Measurements from ENCODE around the gene HIPK4. TPM values are rescaled to one million over a fixed set of nuclear protein-coding genes. Genes with fewer than 3 reads are reported as not detected.

HIPK4 gene
- total RNA-seq, 2 donors from 2014 or later = not detected

- Histone ChIP-seq H3K27me3 (no peaks in the 10 kb centered on the region), H3K9me3 (no peaks in the 10 kb centered on the region), H3K4me1 (no peaks in the 10 kb centered on the region), H3K27ac (no peak overlapping the region), H3K36me3 (replicated peaks in 1 of 2; ENCODE audit: insufficient read depth in 1 of 2, low read depth in 2 of 2) (no peaks in the 10 kb centered on the region), H3K4me3 (no peak overlapping the region)
- TF ChIP-seq POLR2A (IDR thresholded peaks at IDR 0.05) = no peak
- no peak for TF ChIP-seq CTCF (IDR thresholded peaks at IDR 0.05)
- DNase-seq (no peak), ATAC-seq (no peak)
- intact Hi-C loops (cut with DNase I) = no loop called here
- WGBS, 2 donors = 78 to 79% methylated on average over 9 to 15 of the region's 21 CpGs
Measured at GRCh38 chr19:40414542-40415535, 24.9 kb upstream of the HIPK4 start.

DNA sequence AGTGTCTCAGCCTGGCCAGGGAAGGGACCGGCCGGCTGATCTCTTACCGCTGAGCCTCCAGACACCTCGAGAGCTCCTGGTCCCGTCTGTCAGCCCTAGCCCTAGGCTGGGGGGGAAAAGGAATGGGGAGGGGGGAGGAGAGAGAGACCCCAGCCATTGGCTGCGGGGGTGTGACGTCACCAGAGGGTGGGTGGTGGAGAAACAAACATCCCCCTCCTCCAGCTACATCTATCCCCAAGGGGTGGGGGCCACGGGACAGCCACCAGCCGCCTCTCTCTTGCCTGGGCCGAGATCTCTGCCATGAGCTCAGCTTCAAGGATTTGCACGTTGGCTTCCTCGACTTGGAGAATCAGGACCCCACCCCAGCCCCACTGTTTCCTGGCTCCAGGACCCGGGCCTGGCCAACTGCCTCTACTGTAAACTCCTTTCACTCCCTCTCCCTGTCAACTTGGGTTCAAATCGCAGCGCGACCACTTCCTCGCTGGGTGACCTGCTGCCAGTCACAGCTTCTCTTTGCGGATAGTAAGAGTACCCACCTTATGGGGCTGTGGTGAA, 23.4 kb upstream of the HIPK4 start, which contains the start of gene PRX:
Gene PRX, minus strand, starts transcription at position 88 of the 555 bp plus-strand sequence. CDS start 5,446 bp downstream, outside the sequence.
- ATAC-seq (no peak), DNase-seq (no peak)
- H3K4me1 ChIP-seq = no peaks in the 10 kb centered on the region
- no peaks in the 10 kb centered on the region for H3K36me3 ChIP-seq (replicated peaks in 1 of 2; ENCODE audit: insufficient read depth in 1 of 2, low read depth in 2 of 2)
- no peak within 1 kb of the TSS for H3K27ac ChIP-seq
- no peak within 1 kb of the TSS for H3K4me3 ChIP-seq
- no peaks in the 10 kb centered on the region for H3K9me3 ChIP-seq
- intact Hi-C loops (cut with DNase I) = no loop called here
- TF ChIP-seq POLR2A (IDR thresholded peaks at IDR 0.05) (no peak), CTCF (IDR thresholded peaks at IDR 0.05) (no peak)
- 38 to 43% methylated on average over 13 to 18 of the region's 18 CpGs for WGBS, 2 donors
- no peaks in the 10 kb centered on the region for H3K27me3 ChIP-seq

DNA sequence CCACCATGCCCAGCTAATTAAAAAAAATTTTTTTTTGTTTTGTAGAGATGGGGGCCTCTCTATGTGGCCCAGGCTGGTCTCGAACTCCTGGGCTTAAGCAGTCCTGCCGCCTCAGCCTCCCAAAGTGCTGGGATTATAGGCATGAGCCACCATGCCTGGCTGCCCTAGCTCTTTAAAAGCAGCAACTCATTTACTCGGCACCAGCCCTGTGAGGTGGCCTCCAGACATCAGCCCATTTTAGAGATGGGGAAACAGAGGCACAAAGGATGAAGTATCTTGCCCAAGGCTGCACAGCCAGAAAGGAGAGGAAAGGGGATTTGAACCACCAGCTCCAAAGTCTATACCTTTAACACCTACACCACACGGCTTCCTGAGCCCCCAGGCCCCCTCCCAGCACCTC, 22.9 kb upstream of the HIPK4 start:
- WGBS, 2 donors = 71 to 100% methylated on average over 3 to 4 of the region's 4 CpGs
- no peak overlapping the region for H3K27ac ChIP-seq
- intact Hi-C loops (cut with DNase I) = no loop called here
- ATAC-seq (no peak), DNase-seq (no peak)
- H3K4me1 ChIP-seq = no peaks in the 10 kb centered on the region
- TF ChIP-seq CTCF (IDR thresholded peaks at IDR 0.05) = no peak
- H3K9me3 ChIP-seq = no peaks in the 10 kb centered on the region
- H3K27me3 ChIP-seq = no peaks in the 10 kb centered on the region
- H3K36me3 ChIP-seq (replicated peaks in 1 of 2; ENCODE audit: insufficient read depth in 1 of 2, low read depth in 2 of 2) = no peaks in the 10 kb centered on the region
- H3K4me3 ChIP-seq = no peak overlapping the region

GRCh38 chr19:40411958-40412499, 22.0 kb upstream of the HIPK4 start:
- no peak for ATAC-seq
- intact Hi-C loops (cut with DNase I) = no loop called here
- no peak overlapping the region for H3K4me3 ChIP-seq
- no peak for DNase-seq
- 66 to 78% methylated on average over 8 of the region's 8 CpGs for WGBS, 2 donors
- no peaks in the 10 kb centered on the region for H3K9me3 ChIP-seq
- TF ChIP-seq POLR2A (IDR thresholded peaks at IDR 0.05) (no peak), CTCF (IDR thresholded peaks at IDR 0.05) (no peak)
- no peaks in the 10 kb centered on the region for H3K4me1 ChIP-seq
- H3K27me3 ChIP-seq = no peaks in the 10 kb centered on the region
- no peaks in the 10 kb centered on the region for H3K36me3 ChIP-seq (replicated peaks in 1 of 2; ENCODE audit: insufficient read depth in 1 of 2, low read depth in 2 of 2)
- H3K27ac ChIP-seq = no peak overlapping the region
